GM19328 (cell line): ENCODE results near the gene NAV2.

Experiments used
- ATAC-seq: cut with Tn5 transposase; IDR thresholded peaks from one replicate; pipeline ENCODE4 v1.9.1; 2021; ENCODE audit warnings: mild to moderate bottlenecking, moderate library complexity; ENCODE audit not compliant: unreplicated experiment

NAV2 gene

GRCh38 chr11:19805376-19805775 lies 92.7 kb downstream of the NAV2 start:
- ATAC-seq = no peak

- no peak for ATAC-seq
Observed at GRCh38 chr11:19805827-19806226, 93.2 kb downstream of the NAV2 start.

GRCh38 chr11:19806251-19806650 lies 93.6 kb downstream of the NAV2 start:
- ATAC-seq = no peak

GRCh38 chr11:19808076-19808911 lies 95.7 kb downstream of the NAV2 start:
- no peak for ATAC-seq

- ATAC-seq = no peak
Observed at GRCh38 chr11:19810852-19811251, 98.2 kb downstream of the NAV2 start.

- ATAC-seq = no peak
Observed at GRCh38 chr11:19811380-19811779, 98.7 kb downstream of the NAV2 start.

- ATAC-seq = no peak
Observed at GRCh38 chr11:19812096-19812495, 99.5 kb downstream of the NAV2 start.

- no peak for ATAC-seq
Observed at GRCh38 chr11:19812710-19813109, 100.1 kb downstream of the NAV2 start.

GRCh38 chr11:19813158-19813879 lies 100.7 kb downstream of the NAV2 start:
- no peak for ATAC-seq

- ATAC-seq = no peak
Observed at GRCh38 chr11:19814421-19814820, 101.8 kb downstream of the NAV2 start.

GRCh38 chr11:19816040-19816439 lies 103.4 kb downstream of the NAV2 start:
- ATAC-seq = no peak

GRCh38 chr11:19816817-19817216 lies 104.2 kb downstream of the NAV2 start:
- no peak for ATAC-seq

- ATAC-seq = no peak
Observed at GRCh38 chr11:19817265-19817851, 104.7 kb downstream of the NAV2 start.

- no peak for ATAC-seq
Observed at GRCh38 chr11:19817870-19818269, 105.2 kb downstream of the NAV2 start.

- no peak for ATAC-seq
Observed at GRCh38 chr11:19818619-19819018, 106.0 kb downstream of the NAV2 start.

GRCh38 chr11:19819148-19819547 lies 106.5 kb downstream of the NAV2 start:
- no peak for ATAC-seq

GRCh38 chr11:19820100-19820499 lies 107.5 kb downstream of the NAV2 start:
- ATAC-seq = no peak

- ATAC-seq = no peak
Observed at GRCh38 chr11:19821412-19821875, 108.8 kb downstream of the NAV2 start.

GRCh38 chr11:19821993-19822392 lies 109.4 kb downstream of the NAV2 start:
- ATAC-seq = no peak

GRCh38 chr11:19822531-19822930 lies 109.9 kb downstream of the NAV2 start:
- ATAC-seq = no peak

GRCh38 chr11:19826606-19827005 lies 114.0 kb downstream of the NAV2 start:
- ATAC-seq = no peak
